Measurements from ENCODE around the gene ADGRB3. TPM values are rescaled to one million over a fixed set of nuclear protein-coding genes. Genes with fewer than 3 reads are reported as not detected.

ADGRB3 gene
- total and polyA plus RNA-seq, 7 donors = 0.60 to 11.5 (median 9.7) TPM; not detected in 1

GRCh38 chr6:69416776-69417175, 781.7 kb downstream of the ADGRB3 start:
- no peak for TF ChIP-seq POLR2A (IDR thresholded peaks at IDR 0.05)
- no peak for TF ChIP-seq EP300 (IDR thresholded peaks at IDR 0.05)
- TF ChIP-seq, protein P1, sequence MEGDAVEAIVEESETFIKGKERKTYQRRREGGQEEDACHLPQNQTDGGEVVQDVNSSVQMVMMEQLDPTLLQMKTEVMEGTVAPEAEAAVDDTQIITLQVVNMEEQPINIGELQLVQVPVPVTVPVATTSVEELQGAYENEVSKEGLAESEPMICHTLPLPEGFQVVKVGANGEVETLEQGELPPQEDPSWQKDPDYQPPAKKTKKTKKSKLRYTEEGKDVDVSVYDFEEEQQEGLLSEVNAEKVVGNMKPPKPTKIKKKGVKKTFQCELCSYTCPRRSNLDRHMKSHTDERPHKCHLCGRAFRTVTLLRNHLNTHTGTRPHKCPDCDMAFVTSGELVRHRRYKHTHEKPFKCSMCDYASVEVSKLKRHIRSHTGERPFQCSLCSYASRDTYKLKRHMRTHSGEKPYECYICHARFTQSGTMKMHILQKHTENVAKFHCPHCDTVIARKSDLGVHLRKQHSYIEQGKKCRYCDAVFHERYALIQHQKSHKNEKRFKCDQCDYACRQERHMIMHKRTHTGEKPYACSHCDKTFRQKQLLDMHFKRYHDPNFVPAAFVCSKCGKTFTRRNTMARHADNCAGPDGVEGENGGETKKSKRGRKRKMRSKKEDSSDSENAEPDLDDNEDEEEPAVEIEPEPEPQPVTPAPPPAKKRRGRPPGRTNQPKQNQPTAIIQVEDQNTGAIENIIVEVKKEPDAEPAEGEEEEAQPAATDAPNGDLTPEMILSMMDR (IDR thresholded peaks at IDR 0.05) = no peak
- no peak for TF ChIP-seq POLR2AphosphoS5 (IDR thresholded peaks at IDR 0.05)
- no peak for DNase-seq
- no peaks in the 10 kb centered on the region for H3K36me3 ChIP-seq
- H3K4me3 ChIP-seq = no peak overlapping the region
- intact Hi-C loops (cut with DNase I) = no loop called here
- peaks cover 0 to 12% (median 0%) of the 10 kb centered on the region in 4 donors for H3K4me1 ChIP-seq
- no peak overlapping the region for H3K27ac ChIP-seq
- H3K9me3 ChIP-seq = peaks cover 0 to 2% (median 0%) of the 10 kb centered on the region in 4 donors
- 69 to 79% methylated on average over 2 of the region's 2 CpGs for WGBS, 2 donors
- no peaks in the 10 kb centered on the region for H3K27me3 ChIP-seq

DNA sequence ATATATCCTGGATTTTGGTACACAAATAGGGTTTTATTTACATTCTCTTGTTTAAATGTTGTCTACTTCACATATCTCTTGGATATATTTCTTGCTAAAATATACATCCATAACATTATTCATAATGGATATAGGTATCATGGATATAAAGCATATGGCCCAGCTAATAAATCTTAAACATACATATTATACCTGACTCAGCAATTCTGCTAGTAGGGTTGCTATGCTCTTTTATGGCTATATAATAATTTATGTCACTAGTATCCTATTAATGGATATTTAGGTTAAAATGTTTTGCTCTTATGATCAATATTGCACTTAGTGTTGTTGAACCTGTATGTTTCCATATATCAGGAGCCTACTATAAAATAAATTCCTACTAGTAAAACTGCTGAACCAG, 786.2 kb downstream of the ADGRB3 start:
- no peak overlapping the region for H3K27ac ChIP-seq
- peaks cover 0 to 2% (median 0%) of the 10 kb centered on the region in 4 donors for H3K9me3 ChIP-seq
- peaks cover 0 to 20% (median 2%) of the 10 kb centered on the region in 4 donors for H3K4me1 ChIP-seq
- H3K36me3 ChIP-seq = no peaks in the 10 kb centered on the region
- H3K4me3 ChIP-seq = no peak overlapping the region
- H3K27me3 ChIP-seq = no peaks in the 10 kb centered on the region
- DNase-seq = no peak
- TF ChIP-seq, protein P1 (IDR thresholded peaks at IDR 0.05) = no peak
- TF ChIP-seq POLR2A (IDR thresholded peaks at IDR 0.05) (no peak), EP300 (IDR thresholded peaks at IDR 0.05) (no peak), POLR2AphosphoS5 (IDR thresholded peaks at IDR 0.05) (no peak)
- intact Hi-C loops (cut with DNase I) = no loop called here

DNA sequence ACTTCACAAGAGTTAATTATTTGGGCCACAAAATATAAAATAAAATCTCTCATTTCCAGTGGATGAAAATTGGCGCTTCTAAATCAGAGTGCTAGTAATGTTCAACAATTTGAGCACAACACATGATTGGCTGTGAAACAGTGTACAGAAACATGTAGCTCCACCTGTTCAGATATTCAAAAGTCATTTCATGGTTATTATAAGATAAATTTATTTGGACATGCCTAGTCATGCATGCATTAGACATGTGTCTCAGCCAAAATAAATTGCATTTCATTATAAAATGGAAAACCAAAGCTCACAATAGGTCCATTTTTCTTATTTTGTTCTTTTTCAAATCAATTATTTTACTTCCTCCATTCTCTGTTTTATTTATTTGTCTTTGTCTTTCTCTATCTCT, 786.9 kb downstream of the ADGRB3 start:
- TF ChIP-seq EP300 (IDR thresholded peaks at IDR 0.05) = no peak
- TF ChIP-seq, protein P1 (IDR thresholded peaks at IDR 0.05) = no peak
- TF ChIP-seq POLR2A (IDR thresholded peaks at IDR 0.05) = no peak
- no peak for TF ChIP-seq POLR2AphosphoS5 (IDR thresholded peaks at IDR 0.05)
- H3K27me3 ChIP-seq = no peaks in the 10 kb centered on the region
- no peaks in the 10 kb centered on the region for H3K36me3 ChIP-seq
- H3K9me3 ChIP-seq = no peaks in the 10 kb centered on the region
- intact Hi-C loops (cut with DNase I) = no loop called here
- no peak for DNase-seq
- no peak overlapping the region for H3K27ac ChIP-seq
- no peak overlapping the region for H3K4me3 ChIP-seq
- peaks cover 0 to 12% (median 2%) of the 10 kb centered on the region in 4 donors for H3K4me1 ChIP-seq
- WGBS, 2 donors = 87 to 96% methylated on average over 1 of the region's 1 CpG

GRCh38 chr6:69422475-69422874, 787.4 kb downstream of the ADGRB3 start:
- intact Hi-C loops (cut with DNase I) = no loop called here
- Histone ChIP-seq H3K4me3 (no peak overlapping the region), H3K27me3 (no peaks in the 10 kb centered on the region), H3K9me3 (no peaks in the 10 kb centered on the region), H3K4me1 (peaks cover 0 to 11% (median 2%) of the 10 kb centered on the region in 4 donors), H3K36me3 (no peaks in the 10 kb centered on the region), H3K27ac (no peak overlapping the region)
- no peak for DNase-seq
- WGBS, 2 donors = 31 to 61% methylated on average over 3 of the region's 3 CpGs
- TF ChIP-seq POLR2AphosphoS5 (IDR thresholded peaks at IDR 0.05) (no peak), POLR2A (IDR thresholded peaks at IDR 0.05) (no peak), EP300 (IDR thresholded peaks at IDR 0.05) (no peak)
- TF ChIP-seq, protein P1 (IDR thresholded peaks at IDR 0.05) = no peak

GRCh38 chr6:69423785-69424184, 788.7 kb downstream of the ADGRB3 start:
- DNase-seq = no peak
- Histone ChIP-seq H3K4me1 (peaks cover 0 to 11% (median 2%) of the 10 kb centered on the region in 4 donors), H3K27ac (no peak overlapping the region), H3K4me3 (no peak overlapping the region), H3K36me3 (no peaks in the 10 kb centered on the region), H3K9me3 (no peaks in the 10 kb centered on the region), H3K27me3 (no peaks in the 10 kb centered on the region)
- 88 to 93% methylated on average over 3 of the region's 3 CpGs for WGBS, 2 donors
- intact Hi-C loops (cut with DNase I) = no loop called here
- no peak for TF ChIP-seq EP300 (IDR thresholded peaks at IDR 0.05)
- TF ChIP-seq, protein P1 (IDR thresholded peaks at IDR 0.05) = no peak
- no peak for TF ChIP-seq POLR2A (IDR thresholded peaks at IDR 0.05)
- no peak for TF ChIP-seq POLR2AphosphoS5 (IDR thresholded peaks at IDR 0.05)

Data from sigmoid colon (tissue), 7 donors.